KMS-11 (cell line): Measurements from ENCODE around the gene CC2D1A.
"Not testable (repeated sequence)": the region's sequence is repeated elsewhere in the genome, so short reads cannot be mapped to it uniquely, and the experiment has no call there.

ENCODE experiments used
- H2AFZ ChIP-seq: fragments of 200-600 bp; sonication (generic); 2 replicates; pipeline ENCODE4 v1.6.1; 2016; ENCODE audit warnings: antibody characterized with exemption, mixed run types, low read depth
- H3K27ac ChIP-seq: fragments of 200-600 bp; sonication (generic); 2 replicates; pipeline ENCODE4 v1.6.1; 2016; ENCODE audit warnings: mild to moderate bottlenecking, mixed run types
- H3K27me3 ChIP-seq: fragments of 200-600 bp; sonication (generic); 2 replicates; pipeline ENCODE4 v1.6.1; 2017; ENCODE audit warnings: mild to moderate bottlenecking, low read depth, mixed run types, moderate library complexity; ENCODE audit not compliant: insufficient read depth
- H3K36me3 ChIP-seq: fragments of 200-600 bp; sonication (generic); 2 replicates; pipeline ENCODE4 v1.6.1; 2017; ENCODE audit warnings: mild to moderate bottlenecking, mixed run types; ENCODE audit not compliant: insufficient read depth
- H3K4me1 ChIP-seq: fragments of 200-600 bp; sonication (generic); 2 replicates; pipeline ENCODE4 v1.6.1; 2016; ENCODE audit warnings: mild to moderate bottlenecking, low read depth, mixed run types; ENCODE audit not compliant: poor library complexity, severe bottlenecking
- H3K4me2 ChIP-seq: fragments of 200-600 bp; sonication (generic); 2 replicates; pipeline ENCODE4 v1.7.0; 2016; ENCODE audit warnings: mild to moderate bottlenecking, mixed run types
- H3K4me3 ChIP-seq: fragments of 200-600 bp; sonication (generic); IDR thresholded peaks from 2 replicates; pipeline ENCODE4 v1.6.1; 2017; ENCODE audit warnings: low read depth, low read length, mixed read lengths; ENCODE audit not compliant: insufficient read depth
- H3K79me2 ChIP-seq: fragments of 200-600 bp; sonication (generic); 2 replicates; pipeline ENCODE4 v1.6.1; 2016; ENCODE audit warnings: low read depth, mixed run types; ENCODE audit not compliant: insufficient read depth
- H3K9ac ChIP-seq: fragments of 200-600 bp; sonication (generic); 2 replicates; pipeline ENCODE4 v1.6.1; 2016; ENCODE audit warnings: mild to moderate bottlenecking, mixed run types
- H4K20me1 ChIP-seq: fragments of 200-600 bp; sonication (generic); 2 replicates; pipeline ENCODE4 v1.6.1; 2016; ENCODE audit warnings: mild to moderate bottlenecking, mixed run types; ENCODE audit not compliant: insufficient read depth
- CTCF ChIP-seq: fragments of 200-600 bp; sonication (generic); conservative IDR thresholded peaks from 2 replicates; pipeline ENCODE4 v1.6.1; 2017; ENCODE audit warnings: low read depth, mild to moderate bottlenecking, antibody characterized with exemption, low read length, moderate library complexity, mixed read lengths

The CC2D1A gene

DNA sequence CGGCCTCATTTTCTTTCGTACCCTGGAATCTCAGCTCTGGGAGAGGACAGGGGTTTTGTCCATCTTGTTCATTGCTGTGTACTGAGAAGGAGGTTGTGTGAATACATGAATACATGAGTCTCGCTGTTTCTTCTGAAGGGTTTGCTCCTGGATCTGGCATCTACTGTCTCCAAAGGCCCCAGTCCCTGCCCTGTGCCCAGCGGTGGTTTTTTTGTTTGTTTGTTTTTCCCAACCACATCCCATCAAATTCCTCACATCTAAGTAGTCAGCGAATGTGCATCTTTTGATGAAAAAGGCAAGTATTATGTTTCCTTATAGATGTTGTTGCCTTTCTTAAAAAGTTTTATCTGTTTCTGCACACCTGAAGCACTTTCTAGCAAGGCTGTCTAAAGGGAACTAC is 58.8 kb downstream of the CC2D1A start:
- no peaks in the 10 kb centered on the region for H4K20me1 ChIP-seq
- H3K4me1 ChIP-seq: no peaks in the 10 kb centered on the region
- H2AFZ ChIP-seq: no peak overlapping the region
- H3K4me3 ChIP-seq: no peak overlapping the region
- H3K36me3 ChIP-seq: no peaks in the 10 kb centered on the region
- no peak for TF ChIP-seq CTCF
- no peak overlapping the region for H3K9ac ChIP-seq
- H3K27me3 ChIP-seq: no peaks in the 10 kb centered on the region
- no peaks in the 10 kb centered on the region for H3K79me2 ChIP-seq
- H3K4me2 ChIP-seq: no peak overlapping the region
- H3K27ac ChIP-seq: no peak overlapping the region

DNA sequence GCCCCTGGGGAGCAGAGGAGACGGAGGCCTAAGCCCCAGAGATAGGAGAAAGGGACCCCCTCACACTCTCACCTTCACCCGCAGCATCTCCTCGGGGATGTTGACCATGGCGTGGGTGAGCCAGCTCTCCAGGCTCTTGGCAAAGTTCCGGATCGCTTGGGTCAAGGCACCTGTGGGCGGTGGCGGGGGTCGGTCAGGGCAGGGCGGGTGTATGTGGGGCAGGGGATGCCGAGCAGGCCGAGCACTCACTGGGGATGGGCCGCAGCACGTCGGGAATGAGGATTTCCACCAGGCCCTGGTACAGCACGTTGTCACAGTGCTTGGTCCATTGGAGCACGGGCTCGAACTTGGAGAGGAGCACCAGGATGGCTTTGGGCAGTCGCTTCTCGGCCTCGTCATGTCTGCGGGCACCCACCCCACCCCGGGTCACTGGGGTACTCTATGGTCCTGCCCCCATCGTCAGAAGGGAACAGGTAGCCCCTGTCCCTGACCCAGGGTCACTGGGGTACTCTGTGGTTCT is 59.4 kb downstream of the CC2D1A start:
- H3K27me3 ChIP-seq: no peaks in the 10 kb centered on the region
- no peak overlapping the region for H3K4me2 ChIP-seq
- no peak overlapping the region for H3K4me3 ChIP-seq
- no peak for TF ChIP-seq CTCF
- no peak overlapping the region for H3K9ac ChIP-seq
- H3K79me2 ChIP-seq: no peaks in the 10 kb centered on the region
- H2AFZ ChIP-seq: no peak overlapping the region
- no peak overlapping the region for H3K27ac ChIP-seq
- H4K20me1 ChIP-seq: no peaks in the 10 kb centered on the region
- no peaks in the 10 kb centered on the region for H3K4me1 ChIP-seq
- no peaks in the 10 kb centered on the region for H3K36me3 ChIP-seq

DNA sequence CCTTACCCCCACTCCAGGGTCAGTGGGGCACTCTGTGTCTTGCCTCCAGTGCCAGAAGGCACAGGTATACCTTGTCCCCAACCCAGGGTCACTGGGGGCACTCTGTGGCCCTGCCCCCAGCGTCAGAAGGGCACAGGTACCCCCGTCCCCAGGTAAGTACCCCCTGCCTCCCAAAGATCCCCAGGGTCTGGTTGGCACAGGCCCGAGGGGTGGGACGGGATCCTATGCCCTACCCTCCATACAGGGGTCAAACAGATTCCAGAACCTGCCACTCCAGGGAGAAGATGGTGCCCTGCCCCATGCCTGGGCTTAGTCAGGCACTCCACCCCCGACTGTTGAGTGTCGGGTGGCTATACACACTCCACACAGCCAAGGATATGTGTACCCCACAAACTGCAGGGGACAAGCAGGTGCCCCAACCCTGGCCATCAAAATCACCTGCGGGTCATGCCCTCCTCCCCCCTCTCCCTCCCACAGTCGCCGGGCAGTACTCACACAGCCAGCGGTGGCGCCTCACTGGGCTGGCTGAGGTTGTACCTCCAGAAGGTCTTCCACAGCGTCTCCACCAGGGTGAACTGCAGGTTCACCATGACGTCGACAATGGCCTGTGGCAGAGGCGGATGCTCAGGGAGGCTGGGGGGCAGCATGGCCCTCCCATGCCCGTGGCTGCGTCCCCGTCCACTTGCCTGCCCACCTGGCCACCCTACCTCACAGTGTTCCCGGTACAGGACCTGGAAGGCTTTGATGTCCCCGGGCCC is 60.1 kb downstream of the CC2D1A start:
- no peaks in the 10 kb centered on the region for H3K36me3 ChIP-seq
- H3K27me3 ChIP-seq: no peaks in the 10 kb centered on the region
- H2AFZ ChIP-seq: no peak overlapping the region
- no peak overlapping the region for H3K4me3 ChIP-seq
- TF ChIP-seq CTCF: no peak
- no peak overlapping the region for H3K4me2 ChIP-seq
- no peaks in the 10 kb centered on the region for H4K20me1 ChIP-seq
- H3K9ac ChIP-seq: no peak overlapping the region
- H3K79me2 ChIP-seq: no peaks in the 10 kb centered on the region
- no peaks in the 10 kb centered on the region for H3K4me1 ChIP-seq
- H3K27ac ChIP-seq: no peak overlapping the region

- H3K4me1 ChIP-seq: no peaks in the 10 kb centered on the region
- no peaks in the 10 kb centered on the region for H3K36me3 ChIP-seq
- no peaks in the 10 kb centered on the region for H4K20me1 ChIP-seq
- H3K27me3 ChIP-seq: no peaks in the 10 kb centered on the region
- no peak overlapping the region for H3K9ac ChIP-seq
- no peaks in the 10 kb centered on the region for H3K79me2 ChIP-seq
- no peak for TF ChIP-seq CTCF
- H3K4me2 ChIP-seq: no peak overlapping the region
- H3K27ac ChIP-seq: no peak overlapping the region
- no peak overlapping the region for H3K4me3 ChIP-seq
- H2AFZ ChIP-seq: no peak overlapping the region
Observed at GRCh38 chr19:13966684-13967128, 60.7 kb downstream of the CC2D1A start.

DNA sequence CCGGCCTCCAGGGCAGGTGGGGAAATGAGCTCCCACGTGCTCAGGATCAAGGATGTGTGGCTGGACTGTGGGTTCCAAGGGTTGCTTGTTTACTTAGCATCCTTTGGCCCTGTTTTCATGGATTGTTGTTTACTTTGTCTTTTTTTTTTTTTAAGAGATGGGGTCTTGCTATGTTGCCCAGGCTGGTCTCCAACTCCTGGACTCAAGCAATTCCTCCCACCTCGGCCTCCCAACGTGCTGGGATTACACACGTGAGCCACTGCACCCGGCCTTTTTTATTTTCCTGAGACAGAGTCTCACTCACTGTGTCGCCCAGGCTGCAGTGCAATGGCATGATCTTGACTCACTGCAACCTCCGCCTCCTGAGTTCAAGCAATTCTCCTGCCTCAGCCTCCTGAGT is 61.2 kb downstream of the CC2D1A start:
- not testable (repeated sequence) for H3K4me3 ChIP-seq, H3K36me3 ChIP-seq, H3K9ac ChIP-seq, H3K4me1 ChIP-seq, H3K27me3 ChIP-seq, H3K79me2 ChIP-seq, H4K20me1 ChIP-seq, H3K27ac ChIP-seq, H2AFZ ChIP-seq, H3K4me2 ChIP-seq
